ENCODE data around the gene FGD6.
"Not testable (repeated sequence)": the region's sequence is repeated elsewhere in the genome, so short reads cannot be mapped to it uniquely, and the experiment has no call there.

Gene FGD6

GRCh38 chr12:95237315-95237714 lies 20.0 kb upstream of the FGD6 start:
- no peak for DNase-seq (ENCODE audit: low read depth, low spot score)
- H3K27ac ChIP-seq, result no peak overlapping the region

DNA sequence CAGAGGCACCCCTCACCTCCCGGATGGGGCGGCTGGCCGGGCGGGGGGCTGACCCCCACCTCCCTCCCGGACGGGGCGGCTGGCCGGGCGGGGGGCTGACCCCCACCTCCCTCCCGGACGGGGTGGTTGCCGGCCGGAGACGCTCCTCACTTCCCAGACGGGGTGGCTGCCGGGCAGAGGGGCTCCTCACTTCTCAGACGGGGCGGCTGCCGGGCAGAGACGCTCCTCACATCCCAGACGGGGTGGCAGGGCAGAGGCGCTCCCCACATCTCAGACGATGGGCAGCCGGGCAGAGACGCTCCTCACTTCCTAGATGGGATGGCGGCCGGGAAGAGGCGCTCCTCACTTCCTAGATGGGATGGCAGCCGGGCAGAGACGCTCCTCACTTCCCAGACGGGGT lies 18.4 kb upstream of the FGD6 start:
- H3K27ac ChIP-seq, result not testable (repeated sequence)

GRCh38 chr12:95234187-95234586 lies 16.9 kb upstream of the FGD6 start:
- not testable (repeated sequence) for DNase-seq (ENCODE audit: low read depth, low spot score); H3K27ac ChIP-seq

More for the DNA sequence above, 18.4 kb upstream of the FGD6 start:
- DNase-seq (ENCODE audit: low read depth, low spot score), result not testable (repeated sequence)

DNA sequence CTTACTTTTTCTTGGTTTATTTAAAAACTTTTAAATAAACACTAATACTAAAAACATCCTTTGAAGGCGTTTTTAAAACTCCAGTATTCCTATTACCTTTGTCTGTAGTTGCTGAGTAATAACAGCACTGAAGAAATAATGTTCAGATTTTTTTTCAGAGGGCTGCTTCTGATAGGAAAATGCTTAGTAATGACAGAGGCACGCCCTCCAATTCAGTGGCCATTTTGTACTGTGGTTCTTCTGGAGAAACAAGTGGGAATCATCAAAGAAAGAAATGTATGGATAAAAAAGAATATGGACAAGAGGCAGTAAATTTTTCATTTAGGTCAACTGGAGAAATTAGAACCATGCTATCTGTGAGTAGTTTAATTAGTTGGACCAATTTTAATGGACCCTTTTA lies 13.9 kb upstream of the FGD6 start:
- H3K27ac ChIP-seq, result peak overlapping the region; percentile 4
- DNase-seq (ENCODE audit: low read depth, low spot score), result no peak

- H3K27ac ChIP-seq, result peak overlapping the region; percentile 4
- no peak for DNase-seq (ENCODE audit: low read depth, low spot score)
Observed at GRCh38 chr12:95230313-95230712, 13.0 kb upstream of the FGD6 start.

DNA sequence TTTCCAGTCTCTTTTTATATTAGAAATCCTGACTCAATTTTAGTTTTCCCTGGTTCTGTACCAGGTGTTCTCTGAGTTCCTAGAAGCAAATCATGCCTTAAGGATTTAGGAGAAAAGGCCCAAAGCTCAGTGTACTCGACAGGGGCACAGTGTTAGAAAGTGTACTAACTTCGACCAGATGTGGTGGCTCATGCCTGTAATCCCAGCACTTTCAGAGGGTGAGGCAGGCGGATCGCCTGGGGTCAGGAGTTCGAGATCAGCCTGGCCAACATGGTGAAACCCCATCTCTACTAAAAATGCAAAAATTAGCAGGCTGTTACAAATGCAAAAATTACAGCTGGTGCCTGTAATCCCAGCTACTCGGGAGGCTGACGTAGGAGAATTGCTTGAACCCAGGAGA lies 12.4 kb upstream of the FGD6 start:
- no peak overlapping the region for H3K27ac ChIP-seq
- DNase-seq (ENCODE audit: low read depth, low spot score), result no peak

GRCh38 chr12:95228617-95229016 lies 11.3 kb upstream of the FGD6 start:
- no peak for DNase-seq (ENCODE audit: low read depth, low spot score)
- no peak overlapping the region for H3K27ac ChIP-seq

GRCh38 chr12:95227818-95228356 lies 10.6 kb upstream of the FGD6 start:
- DNase-seq (ENCODE audit: low read depth, low spot score), result no peak
- no peak overlapping the region for H3K27ac ChIP-seq

DNA sequence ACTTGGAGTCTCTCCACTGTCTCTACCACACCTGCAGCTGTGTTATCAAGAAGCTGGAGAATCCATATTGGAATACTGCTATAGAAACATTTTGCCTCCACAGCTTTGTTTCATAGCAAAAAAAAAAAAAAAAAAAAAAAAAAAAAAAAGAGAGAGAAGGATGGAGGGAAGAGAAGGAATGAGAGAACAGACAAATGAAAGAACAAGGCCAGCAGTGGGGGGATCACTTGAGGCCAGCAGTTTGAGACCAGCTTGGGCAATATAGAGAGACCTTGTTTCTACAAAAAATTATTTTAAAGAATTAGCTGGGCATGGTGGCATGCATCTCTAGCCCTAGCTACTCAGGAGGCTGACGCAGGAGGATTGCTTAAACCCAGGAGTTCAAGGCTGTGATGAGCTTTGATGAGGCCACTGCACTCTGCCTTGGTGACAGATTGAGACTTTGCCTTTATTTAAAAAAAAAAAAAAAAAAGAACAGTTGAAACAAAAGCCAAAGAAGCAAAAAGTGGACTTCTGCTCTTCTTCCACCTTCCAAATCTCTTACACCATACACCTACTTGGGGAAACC lies 8.5 kb upstream of the FGD6 start:
- no peak overlapping the region for H3K27ac ChIP-seq
- DNase-seq (ENCODE audit: low read depth, low spot score), result no peak

GRCh38 chr12:95224202-95225170 lies 7.2 kb upstream of the FGD6 start:
- no peak for DNase-seq (ENCODE audit: low read depth, low spot score)
- H3K27ac ChIP-seq, result peak overlapping the region; percentile 41

- no peak for DNase-seq (ENCODE audit: low read depth, low spot score)
- H3K27ac ChIP-seq, result peak overlapping the region; percentile 94
Observed at GRCh38 chr12:95220726-95221125, 3.5 kb upstream of the FGD6 start.

- no peak for DNase-seq (ENCODE audit: low read depth, low spot score)
- peak overlapping the region; percentile 94 for H3K27ac ChIP-seq
Observed at GRCh38 chr12:95220190-95220589, 2.9 kb upstream of the FGD6 start.

DNA sequence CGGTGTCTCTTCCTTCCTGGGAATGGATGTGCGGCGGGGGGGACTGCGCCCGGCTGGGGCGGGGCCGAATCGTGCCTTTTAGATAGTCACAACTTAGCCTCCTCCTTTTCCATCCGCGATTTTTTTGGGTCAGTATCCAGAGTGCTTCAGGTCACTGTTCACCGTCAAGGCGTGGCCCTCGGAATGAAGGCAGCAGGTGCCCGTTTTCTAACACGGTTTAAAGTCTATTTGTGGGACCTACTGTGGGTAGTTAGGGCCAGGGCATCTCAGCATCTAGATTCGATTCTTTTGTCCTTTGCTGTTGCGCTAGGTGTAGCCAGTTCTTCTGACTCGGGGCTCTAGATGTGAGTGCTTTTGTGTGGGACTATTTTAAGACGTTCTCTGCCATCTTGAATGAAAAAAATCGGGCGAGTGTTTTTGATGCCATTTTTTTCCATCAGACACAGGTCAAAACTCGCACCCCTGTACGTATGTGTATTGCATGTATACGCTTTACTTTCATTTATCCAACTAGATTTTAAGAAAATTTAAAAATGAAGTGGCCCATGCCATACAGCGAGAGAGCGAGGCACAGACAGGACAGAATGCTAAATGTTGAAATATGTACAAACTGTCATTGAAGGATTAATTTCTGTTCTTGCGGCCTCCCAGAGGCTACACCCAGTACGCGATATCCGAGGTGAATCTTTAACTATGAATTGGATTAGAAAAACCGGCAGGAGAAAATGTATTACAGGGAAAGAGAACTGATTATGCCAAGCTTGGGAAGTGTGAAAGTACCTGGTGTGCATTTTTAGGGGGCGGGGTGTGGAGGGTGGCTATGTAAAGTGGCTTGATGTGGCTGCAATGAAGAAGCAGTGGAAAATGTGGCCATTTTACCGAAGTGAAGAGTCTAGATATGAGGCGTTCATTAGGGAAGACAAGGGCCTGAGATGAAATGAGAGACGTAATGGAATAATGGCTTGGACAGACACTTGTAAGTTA lies 1.2 kb upstream of the FGD6 start:
- DNase-seq (ENCODE audit: low read depth, low spot score), result no peak
- peak overlapping the region; percentile 94 for H3K27ac ChIP-seq

DNA sequence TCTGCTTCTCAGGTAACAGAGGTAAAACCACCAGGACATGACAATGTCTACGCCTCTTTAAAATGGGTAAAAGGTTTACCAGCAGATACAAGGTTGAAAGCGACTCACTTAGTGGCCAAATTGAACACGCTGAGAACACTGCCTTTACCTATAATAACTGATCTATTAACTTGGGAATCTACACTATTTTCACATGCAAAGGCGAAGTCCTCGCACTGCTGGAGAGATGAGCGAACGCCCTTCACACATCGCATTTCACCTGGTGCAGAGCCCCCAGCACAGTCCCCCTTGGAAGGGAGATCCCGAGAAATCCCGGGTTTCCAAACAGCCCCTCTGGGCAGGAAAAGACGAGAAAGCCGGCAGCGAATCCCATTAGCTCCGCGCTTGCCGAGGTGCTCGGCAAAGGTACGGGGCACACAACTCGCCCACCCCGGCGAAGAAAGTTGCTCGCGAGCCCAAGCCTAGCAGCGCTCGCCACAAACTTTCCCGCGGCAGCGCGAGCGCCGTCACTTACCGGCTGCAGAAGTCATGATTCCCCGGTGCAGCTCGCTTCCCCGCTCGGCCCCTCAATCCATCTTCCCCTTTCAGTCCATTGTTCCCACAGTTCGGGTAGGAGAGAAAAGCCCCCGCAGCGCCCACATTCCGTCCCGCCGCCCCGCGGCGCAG lies 423 bp downstream of the FGD6 start:
- no peak for DNase-seq (ENCODE audit: low read depth, low spot score)
- H3K27ac ChIP-seq, result peak overlapping the region; percentile 94

DNA sequence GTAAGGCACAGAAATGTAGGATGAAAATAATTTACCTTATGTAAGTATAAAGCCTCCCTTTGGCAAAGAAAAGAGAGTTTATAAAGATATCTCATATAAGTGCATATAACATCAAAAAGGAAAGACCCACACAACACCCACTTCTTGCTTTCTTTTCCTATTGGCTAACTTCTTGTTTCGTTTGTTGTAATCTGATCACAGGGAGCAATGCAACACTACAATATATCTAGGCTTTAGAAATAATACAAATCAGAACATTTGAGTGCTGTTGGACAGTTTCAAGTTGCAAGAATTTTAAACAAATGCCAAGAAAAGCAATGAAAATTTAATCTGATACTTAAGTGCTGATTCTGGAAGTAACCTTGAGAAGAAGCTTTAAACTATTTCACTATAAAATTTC lies 1.3 kb downstream of the FGD6 start:
- no peak for DNase-seq (ENCODE audit: low read depth, low spot score)
- peak overlapping the region; percentile 94 for H3K27ac ChIP-seq

DNA sequence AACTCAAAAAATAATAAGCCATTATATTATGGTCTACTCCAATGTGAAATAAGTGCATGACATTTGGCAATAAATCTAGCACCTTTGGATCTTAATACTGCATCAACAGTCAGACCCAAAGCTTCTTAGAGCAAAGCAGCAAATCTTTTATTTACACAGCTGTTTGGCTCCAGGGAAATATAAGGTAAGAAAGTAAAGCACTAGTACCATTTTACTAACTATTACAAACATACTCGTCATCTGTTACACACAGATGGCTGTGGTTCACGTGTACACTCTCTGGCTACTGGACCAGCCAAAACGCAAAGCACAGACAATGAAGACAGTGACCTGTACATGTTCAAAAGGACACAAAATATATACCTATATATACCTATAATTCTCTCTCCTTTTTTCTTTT lies 2.8 kb downstream of the FGD6 start:
- peak overlapping the region; percentile 94 for H3K27ac ChIP-seq
- DNase-seq (ENCODE audit: low read depth, low spot score), result no peak

GRCh38 chr12:95213928-95214327 lies 3.3 kb downstream of the FGD6 start:
- H3K27ac ChIP-seq, result peak overlapping the region; percentile 94
- DNase-seq (ENCODE audit: low read depth, low spot score), result no peak

DNA sequence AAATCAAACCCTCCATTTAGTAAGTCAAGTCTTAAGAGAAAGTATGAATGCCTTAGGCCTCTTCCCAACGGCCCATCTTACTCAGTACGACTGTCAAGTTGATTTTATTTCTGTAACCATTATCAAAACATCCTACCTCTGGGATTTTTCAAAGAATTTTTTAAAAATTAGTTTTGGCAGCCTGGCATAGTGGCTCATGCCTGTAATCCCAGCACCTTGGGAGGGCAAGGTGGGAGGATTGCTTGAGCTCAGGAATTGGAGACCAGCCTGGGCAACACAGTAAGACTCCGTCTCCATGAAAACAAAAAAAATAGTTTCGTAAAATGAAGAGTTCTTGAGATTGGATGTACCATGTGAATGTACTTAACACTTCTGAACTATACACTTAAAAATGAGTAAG lies 4.1 kb downstream of the FGD6 start:
- DNase-seq (ENCODE audit: low read depth, low spot score), result no peak
- peak overlapping the region; percentile 94 for H3K27ac ChIP-seq

DNA sequence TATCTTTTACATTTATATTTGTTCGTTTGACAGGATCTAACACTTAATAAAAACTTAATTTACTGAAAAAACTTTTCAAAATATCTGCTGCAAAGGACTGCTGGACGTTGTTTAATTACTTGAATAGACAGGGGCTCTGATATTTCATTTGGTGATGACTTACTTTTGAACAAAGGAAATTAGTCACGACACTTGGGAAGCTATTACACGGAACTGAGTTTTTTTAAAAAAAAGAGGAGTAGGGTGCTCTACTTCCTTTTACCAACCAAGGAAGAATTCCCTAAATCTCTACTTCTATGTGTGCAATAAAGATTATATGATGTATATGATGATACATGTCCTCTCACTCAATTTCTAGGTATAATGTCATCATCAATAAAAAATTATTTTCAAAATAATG lies 4.7 kb downstream of the FGD6 start:
- no peak for DNase-seq (ENCODE audit: low read depth, low spot score)

GRCh38 chr12:95208678-95209077 lies 8.6 kb downstream of the FGD6 start:
- H3K27ac ChIP-seq, result peak overlapping the region; percentile 98
- DNase-seq (ENCODE audit: low read depth, low spot score), result no peak

More for the DNA sequence above, 4.7 kb downstream of the FGD6 start:
- H3K27ac ChIP-seq, result peak overlapping the region; percentile 94
